Loucy (cell line): ENCODE measurements around the gene SULT4A1.

Experiments
- H2AFZ ChIP-seq: fragments of 200-600 bp; sonication (generic); 2 replicates; pipeline ENCODE4 v1.6.0; 2016; ENCODE audit warnings: antibody characterized with exemption, mild to moderate bottlenecking, low read length, moderate library complexity
- H3F3A ChIP-seq: fragments of 200-600 bp; 2 replicates; pipeline ENCODE4 v1.6.0; 2016; ENCODE audit warnings: antibody characterized with exemption, low read depth, mild to moderate bottlenecking
- H3K27me3 ChIP-seq: fragments of 200-600 bp; sonication (generic); 2 replicates; pipeline ENCODE4 v1.6.1; 2014; ENCODE audit warnings: low read length, mild to moderate bottlenecking; ENCODE audit not compliant: insufficient read depth, poor library complexity, severe bottlenecking
- H3K36me3 ChIP-seq: fragments of 200-600 bp; sonication (generic); 2 replicates; pipeline ENCODE4 v1.6.1; 2016; ENCODE audit warnings: low read length; ENCODE audit not compliant: insufficient read depth
- H3K4me1 ChIP-seq: fragments of 200-600 bp; sonication (generic); 2 replicates; pipeline ENCODE4 v1.5.1; 2014; ENCODE audit warnings: low read length, mild to moderate bottlenecking; ENCODE audit not compliant: insufficient read depth, poor library complexity, severe bottlenecking
- H3K4me2 ChIP-seq: fragments of 200-600 bp; sonication (generic); 2 replicates; pipeline ENCODE4 v1.6.0; 2014; ENCODE audit warnings: antibody characterized with exemption, low read length, low read depth, mild to moderate bottlenecking; ENCODE audit not compliant: poor library complexity, severe bottlenecking
- H3K4me3 ChIP-seq: fragments of 200-600 bp; sonication (generic); 2 replicates; pipeline ENCODE4 v1.5.1; 2014; ENCODE audit warnings: low read length, mild to moderate bottlenecking, mixed read lengths; ENCODE audit not compliant: poor library complexity, severe bottlenecking
- H3K79me2 ChIP-seq: fragments of 200-600 bp; sonication (generic); 2 replicates; pipeline ENCODE4 v1.6.1; 2014; ENCODE audit warnings: low read length; ENCODE audit not compliant: insufficient read depth
- H3K9ac ChIP-seq: fragments of 200-600 bp; sonication (generic); 2 replicates; pipeline ENCODE4 v1.6.0; 2014; ENCODE audit warnings: mild to moderate bottlenecking, low read depth, low read length, moderate library complexity; ENCODE audit not compliant: poor library complexity, severe bottlenecking
- H3K9me2 ChIP-seq: fragments of 200-600 bp; sonication (generic); replicated peaks from 2 replicates; pipeline ENCODE4 v1.6.1; 2016; ENCODE audit warnings: low read depth, low read length, mixed read lengths
- H3K9me3 ChIP-seq: fragments of 200-600 bp; sonication (generic); 2 replicates; pipeline ENCODE4 v1.6.1; 2014; ENCODE audit warnings: mild to moderate bottlenecking, antibody characterized with exemption, low read length, low read depth; ENCODE audit not compliant: insufficient read depth
- H4K20me1 ChIP-seq: fragments of 200-600 bp; sonication (generic); 2 replicates; pipeline ENCODE4 v1.6.0; 2014; ENCODE audit warnings: antibody characterized with exemption, low read length, mild to moderate bottlenecking; ENCODE audit not compliant: insufficient read depth, poor library complexity, severe bottlenecking
- EZH2phosphoT487 ChIP-seq: fragments of 200-600 bp; IDR thresholded peaks from 2 replicates; pipeline ENCODE4 v1.6.1; 2018; ENCODE audit warnings: antibody characterized with exemption, mild to moderate bottlenecking, moderate library complexity, borderline replicate concordance
- TF ChIP-seq, protein P1 (sequence below): fragments of 200-600 bp; sonication (generic); conservative IDR thresholded peaks from 2 replicates; pipeline ENCODE4 v1.5.1; 2014; ENCODE audit warnings: mild to moderate bottlenecking, antibody characterized with exemption, low read length

SULT4A1 gene

GRCh38 chr22:43889860-43890253 is 27.5 kb upstream of the SULT4A1 start:
- H3K27me3 ChIP-seq: no peaks in the 10 kb centered on the region
- no peaks in the 10 kb centered on the region for H3F3A ChIP-seq

GRCh38 chr22:43889201-43889859 is 27.0 kb upstream of the SULT4A1 start:
- no peaks in the 10 kb centered on the region for H3K27me3 ChIP-seq
- no peaks in the 10 kb centered on the region for H4K20me1 ChIP-seq
- H3K4me1 ChIP-seq: no peaks in the 10 kb centered on the region
- no peak overlapping the region for H2AFZ ChIP-seq
- H3F3A ChIP-seq: no peaks in the 10 kb centered on the region
- no peaks in the 10 kb centered on the region for H3K9me2 ChIP-seq
- TF ChIP-seq EZH2phosphoT487: no peak
- TF ChIP-seq, protein P1, sequence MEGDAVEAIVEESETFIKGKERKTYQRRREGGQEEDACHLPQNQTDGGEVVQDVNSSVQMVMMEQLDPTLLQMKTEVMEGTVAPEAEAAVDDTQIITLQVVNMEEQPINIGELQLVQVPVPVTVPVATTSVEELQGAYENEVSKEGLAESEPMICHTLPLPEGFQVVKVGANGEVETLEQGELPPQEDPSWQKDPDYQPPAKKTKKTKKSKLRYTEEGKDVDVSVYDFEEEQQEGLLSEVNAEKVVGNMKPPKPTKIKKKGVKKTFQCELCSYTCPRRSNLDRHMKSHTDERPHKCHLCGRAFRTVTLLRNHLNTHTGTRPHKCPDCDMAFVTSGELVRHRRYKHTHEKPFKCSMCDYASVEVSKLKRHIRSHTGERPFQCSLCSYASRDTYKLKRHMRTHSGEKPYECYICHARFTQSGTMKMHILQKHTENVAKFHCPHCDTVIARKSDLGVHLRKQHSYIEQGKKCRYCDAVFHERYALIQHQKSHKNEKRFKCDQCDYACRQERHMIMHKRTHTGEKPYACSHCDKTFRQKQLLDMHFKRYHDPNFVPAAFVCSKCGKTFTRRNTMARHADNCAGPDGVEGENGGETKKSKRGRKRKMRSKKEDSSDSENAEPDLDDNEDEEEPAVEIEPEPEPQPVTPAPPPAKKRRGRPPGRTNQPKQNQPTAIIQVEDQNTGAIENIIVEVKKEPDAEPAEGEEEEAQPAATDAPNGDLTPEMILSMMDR: no peak
- H3K79me2 ChIP-seq: no peaks in the 10 kb centered on the region
- H3K4me3 ChIP-seq: no peak overlapping the region
- H3K36me3 ChIP-seq: no peaks in the 10 kb centered on the region
- H3K4me2 ChIP-seq: no peak overlapping the region
- H3K9ac ChIP-seq: no peak overlapping the region
- H3K9me3 ChIP-seq: no peaks in the 10 kb centered on the region

More at GRCh38 chr22:43889860-43890253, 27.5 kb upstream of the SULT4A1 start:
- no peak for TF ChIP-seq EZH2phosphoT487
- TF ChIP-seq, protein P1: no peak
- Histone ChIP-seq H3K4me2 (no peak overlapping the region), H2AFZ (no peak overlapping the region), H3K9me2 (no peaks in the 10 kb centered on the region), H3K4me3 (no peak overlapping the region), H3K36me3 (no peaks in the 10 kb centered on the region), H4K20me1 (no peaks in the 10 kb centered on the region), H3K9ac (no peak overlapping the region), H3K79me2 (no peaks in the 10 kb centered on the region), H3K9me3 (no peaks in the 10 kb centered on the region), H3K4me1 (no peaks in the 10 kb centered on the region)

- Histone ChIP-seq H3K79me2 (no peaks in the 10 kb centered on the region), H3K36me3 (no peaks in the 10 kb centered on the region), H3K4me3 (no peak overlapping the region), H3K4me1 (no peaks in the 10 kb centered on the region), H4K20me1 (no peaks in the 10 kb centered on the region), H2AFZ (no peak overlapping the region), H3K9ac (no peak overlapping the region), H3K9me2 (no peaks in the 10 kb centered on the region), H3K4me2 (no peak overlapping the region), H3F3A (no peaks in the 10 kb centered on the region), H3K9me3 (no peaks in the 10 kb centered on the region), H3K27me3 (no peaks in the 10 kb centered on the region)
- TF ChIP-seq EZH2phosphoT487: no peak
- TF ChIP-seq, protein P1: no peak
Measured at GRCh38 chr22:43888740-43889139, 26.4 kb upstream of the SULT4A1 start.
